HG02885 (cell line): ENCODE measurements around the gene SBNO2.
A peak's percentile ranks its signal among the peaks of the same experiment; 100 is the strongest.

Source experiments
- ATAC-seq: cut with Tn5 transposase; IDR thresholded peaks from one replicate; pipeline ENCODE4 v1.9.1; 2021; ENCODE audit warnings: mild to moderate bottlenecking; ENCODE audit not compliant: unreplicated experiment, poor library complexity

The SBNO2 gene

GRCh38 chr19:1094978-1095701 lies 78.9 kb downstream of the SBNO2 start, which contains the start of gene POLR2E:
Gene POLR2E, minus strand, starts transcription at chr19:1095375. Its CDS starts 60 bp downstream, at chr19:1095315.
- ATAC-seq, result peak; percentile 87

- ATAC-seq, result no peak
These were observed 79.5 kb downstream of the SBNO2 start for GRCh38 chr19:1094655-1094977.

GRCh38 chr19:1093811-1094553 lies 80.1 kb downstream of the SBNO2 start:
- no peak for ATAC-seq

- no peak for ATAC-seq
These were observed 80.7 kb downstream of the SBNO2 start for GRCh38 chr19:1093330-1093729.

- no peak for ATAC-seq
These were observed 82.4 kb downstream of the SBNO2 start for GRCh38 chr19:1091544-1092175.

- ATAC-seq, result no peak
These were observed 83.1 kb downstream of the SBNO2 start for GRCh38 chr19:1090731-1091543.

GRCh38 chr19:1089891-1090290 lies 84.2 kb downstream of the SBNO2 start:
- ATAC-seq, result no peak

- no peak for ATAC-seq
These were observed 84.8 kb downstream of the SBNO2 start for GRCh38 chr19:1089126-1089771.

GRCh38 chr19:1088416-1089010 lies 85.6 kb downstream of the SBNO2 start:
- no peak for ATAC-seq

GRCh38 chr19:1087813-1088415 lies 86.2 kb downstream of the SBNO2 start:
- ATAC-seq, result no peak

- ATAC-seq, result no peak
These were observed 87.5 kb downstream of the SBNO2 start for GRCh38 chr19:1086613-1087012.

- ATAC-seq, result no peak
These were observed 88.2 kb downstream of the SBNO2 start for GRCh38 chr19:1085676-1086442.

GRCh38 chr19:1085053-1085658 lies 88.9 kb downstream of the SBNO2 start:
- ATAC-seq, result no peak

GRCh38 chr19:1084024-1084868 lies 89.8 kb downstream of the SBNO2 start:
- no peak for ATAC-seq

- no peak for ATAC-seq
These were observed 90.9 kb downstream of the SBNO2 start for GRCh38 chr19:1082928-1083816.

GRCh38 chr19:1082165-1082927 lies 91.7 kb downstream of the SBNO2 start:
- peak; percentile 45 for ATAC-seq
